Measurements from ENCODE around the gene RETREG2.

The RETREG2 gene

DNA sequence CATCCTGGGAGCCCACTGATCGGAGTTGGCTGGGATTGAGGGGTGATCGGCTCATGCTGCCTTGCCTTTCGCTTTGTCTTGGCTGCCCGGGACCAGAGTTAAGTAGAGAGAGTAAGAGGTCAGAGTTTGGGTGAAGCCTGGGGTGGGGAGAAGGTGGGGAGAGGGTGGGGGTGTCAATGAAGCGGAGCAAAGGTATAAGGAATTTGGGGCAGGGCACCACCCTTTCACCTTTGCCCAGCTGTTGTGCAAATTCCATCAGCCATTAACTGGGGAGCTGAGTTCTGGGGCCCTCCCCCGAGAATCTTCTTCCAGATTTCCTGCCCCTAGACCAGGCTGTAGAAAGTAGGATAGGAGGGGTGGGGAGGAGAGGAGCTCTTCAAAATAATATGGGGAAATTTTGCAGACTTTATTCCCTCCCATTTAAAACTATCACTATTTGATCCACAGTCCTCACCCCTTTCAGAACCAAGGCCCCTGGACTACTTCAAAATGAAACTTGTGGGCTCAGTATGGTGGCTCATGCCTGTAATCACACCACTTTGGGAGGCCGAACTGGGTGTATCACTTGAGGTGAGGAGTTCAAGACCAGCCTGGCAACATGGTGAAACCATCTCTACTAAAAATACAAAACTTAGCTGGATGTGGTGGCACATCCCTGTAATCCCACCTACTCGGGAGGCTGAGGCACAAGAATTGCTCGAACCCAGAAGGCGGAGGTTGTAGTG is 8.0 kb upstream of the RETREG2 start, which contains the start of gene SLC23A3:
Gene SLC23A3 (minus strand): TSS at position 100 of the 725 bp plus-strand sequence. CDS start 45 bp downstream, at position 55.
- no peak for DNase-seq (ENCODE audit: low read depth, low spot score)

DNA sequence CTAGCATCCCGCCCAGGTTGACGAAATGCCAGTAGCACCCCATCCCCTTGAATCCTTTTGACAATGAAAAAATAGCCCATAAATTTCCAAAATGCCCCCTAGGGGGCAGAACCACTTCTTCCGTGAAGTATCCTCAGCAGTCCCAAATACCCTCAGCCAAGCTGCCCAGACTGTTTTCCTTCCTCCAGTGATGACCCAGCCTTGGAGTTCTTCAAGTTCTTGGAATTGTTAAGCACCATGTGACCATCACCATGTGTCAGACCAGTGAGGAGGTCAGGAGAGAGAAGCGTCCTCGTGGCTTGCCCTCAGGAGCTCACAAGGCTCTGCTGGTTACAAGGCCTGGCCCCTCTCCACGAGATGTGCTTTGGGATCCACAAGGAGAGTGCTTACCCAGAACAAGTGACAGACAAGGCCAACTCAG is 6.8 kb upstream of the RETREG2 start:
- DNase-seq (ENCODE audit: low read depth, low spot score), result no peak

DNA sequence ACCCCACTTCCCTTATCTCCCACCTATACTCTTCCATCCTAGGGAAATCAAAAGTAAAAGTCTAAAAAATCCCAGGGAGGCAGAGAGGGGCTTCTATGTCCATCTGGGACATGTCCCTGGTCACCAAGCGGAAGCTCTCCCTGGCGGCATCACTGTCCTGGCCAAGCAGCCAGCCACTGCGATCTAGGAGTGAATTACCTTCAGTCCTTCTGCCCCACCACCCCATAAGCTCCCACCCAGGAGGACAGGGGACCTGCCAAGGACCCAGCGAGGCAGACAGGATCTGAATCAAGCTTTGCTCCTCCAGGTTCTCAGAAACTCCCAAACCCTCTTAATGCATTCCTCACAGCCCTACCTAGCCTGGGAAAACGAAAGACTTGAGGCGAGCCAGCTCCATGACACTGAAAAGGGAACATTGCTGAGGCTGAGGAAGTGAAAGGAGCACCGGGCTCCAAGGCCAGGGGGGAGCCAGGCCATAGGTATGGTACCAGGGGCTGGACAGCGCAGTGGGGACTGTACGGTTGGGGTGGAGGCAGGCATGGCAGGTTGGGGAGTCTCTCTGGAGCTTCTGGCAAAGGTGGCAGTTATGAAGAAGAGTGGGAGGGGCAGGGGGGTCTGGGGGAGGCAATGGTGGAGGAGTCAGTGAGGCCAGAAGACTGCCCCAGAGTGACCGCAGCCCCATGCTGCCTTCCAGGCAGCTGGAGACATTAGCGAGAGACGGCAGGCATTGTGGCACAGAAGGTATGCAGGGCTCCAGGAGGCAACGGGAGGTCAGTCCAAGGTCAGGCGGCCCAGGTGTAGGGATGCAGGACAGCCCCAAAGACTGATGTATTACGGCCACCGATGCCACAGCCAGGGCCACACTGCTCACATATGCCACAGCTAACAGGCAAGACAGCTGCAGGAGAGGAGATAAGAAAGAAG is 5.6 kb upstream of the RETREG2 start:
- no peak for DNase-seq (ENCODE audit: low read depth, low spot score)

DNA sequence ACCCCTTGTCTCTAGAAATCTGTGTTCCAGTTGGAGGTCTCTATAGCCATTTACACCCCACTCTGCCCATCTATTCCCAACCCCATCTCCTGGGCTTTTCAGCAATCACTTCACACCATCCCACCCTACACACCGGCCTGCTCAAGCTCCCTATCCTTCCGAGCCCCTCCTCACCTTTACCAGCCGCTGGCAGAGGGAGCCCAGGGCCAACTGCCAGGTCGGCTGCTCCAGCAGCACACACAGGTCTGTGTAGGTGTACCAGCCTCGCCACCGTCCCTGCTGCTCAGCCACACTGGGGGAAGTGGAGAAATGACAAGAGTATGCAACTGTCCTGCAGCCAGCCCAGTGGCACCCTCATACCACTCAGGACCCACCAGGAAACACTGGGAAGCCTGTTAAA is 4.9 kb upstream of the RETREG2 start:
- no peak for DNase-seq (ENCODE audit: low read depth, low spot score)

DNA sequence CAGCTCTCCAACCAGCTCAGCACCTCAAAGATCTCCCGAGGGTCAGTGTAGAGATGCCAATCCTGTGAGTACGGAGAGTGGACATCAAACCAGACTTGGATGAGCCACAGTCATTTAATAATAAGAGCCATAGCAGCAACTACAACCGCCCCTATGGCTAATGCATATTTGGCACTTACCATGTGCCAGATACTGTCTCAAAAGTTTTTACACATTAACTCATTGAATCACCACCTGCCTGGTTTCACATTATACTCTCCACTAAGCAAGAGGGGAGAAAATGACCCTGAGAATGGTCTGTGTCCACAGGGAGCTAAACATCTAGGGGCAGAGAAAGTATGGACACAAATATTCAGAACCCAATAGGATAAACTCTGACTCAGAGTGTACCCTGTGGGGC is 3.9 kb upstream of the RETREG2 start:
- no peak for DNase-seq (ENCODE audit: low read depth, low spot score)

DNA sequence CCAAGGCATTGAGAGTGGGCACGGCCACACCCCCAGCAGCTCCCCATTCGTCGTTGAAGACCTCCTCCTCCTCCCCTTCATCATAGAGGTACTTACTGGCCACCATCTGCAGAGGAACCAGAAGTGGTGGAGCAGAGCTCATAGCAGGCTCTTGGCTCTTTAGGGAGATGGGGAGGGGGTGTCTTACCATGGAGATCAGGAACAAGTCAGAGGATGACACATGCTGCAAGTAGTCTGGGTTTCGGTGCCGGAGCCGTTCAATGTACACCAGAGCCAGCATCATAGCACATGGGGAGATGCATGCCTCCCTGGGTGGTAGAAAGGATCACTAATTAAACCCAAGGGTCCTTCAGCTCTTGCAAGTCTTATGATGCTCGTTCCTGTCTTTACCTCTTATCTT is 3.3 kb upstream of the RETREG2 start:
- no peak for DNase-seq (ENCODE audit: low read depth, low spot score)

DNA sequence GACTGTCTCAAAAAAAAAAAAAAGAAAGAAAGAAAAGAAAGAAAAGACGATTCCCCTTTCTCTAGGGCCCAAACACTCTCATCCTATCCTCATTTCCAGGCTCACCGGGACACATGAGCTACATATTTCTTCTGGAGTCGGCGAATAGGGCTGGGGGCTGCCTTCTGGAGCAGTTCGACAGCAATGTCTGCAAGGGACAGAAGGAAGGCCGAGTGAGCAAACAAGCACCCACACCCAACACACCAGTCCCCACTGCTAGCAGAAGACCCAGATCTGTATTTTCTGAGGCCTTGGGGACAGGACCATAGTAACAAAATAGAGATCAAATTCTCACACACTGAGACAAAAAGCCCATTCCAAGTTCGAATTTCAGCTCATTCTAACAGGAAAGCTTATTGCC is 2.6 kb upstream of the RETREG2 start:
- no peak for DNase-seq (ENCODE audit: low read depth, low spot score)

DNA sequence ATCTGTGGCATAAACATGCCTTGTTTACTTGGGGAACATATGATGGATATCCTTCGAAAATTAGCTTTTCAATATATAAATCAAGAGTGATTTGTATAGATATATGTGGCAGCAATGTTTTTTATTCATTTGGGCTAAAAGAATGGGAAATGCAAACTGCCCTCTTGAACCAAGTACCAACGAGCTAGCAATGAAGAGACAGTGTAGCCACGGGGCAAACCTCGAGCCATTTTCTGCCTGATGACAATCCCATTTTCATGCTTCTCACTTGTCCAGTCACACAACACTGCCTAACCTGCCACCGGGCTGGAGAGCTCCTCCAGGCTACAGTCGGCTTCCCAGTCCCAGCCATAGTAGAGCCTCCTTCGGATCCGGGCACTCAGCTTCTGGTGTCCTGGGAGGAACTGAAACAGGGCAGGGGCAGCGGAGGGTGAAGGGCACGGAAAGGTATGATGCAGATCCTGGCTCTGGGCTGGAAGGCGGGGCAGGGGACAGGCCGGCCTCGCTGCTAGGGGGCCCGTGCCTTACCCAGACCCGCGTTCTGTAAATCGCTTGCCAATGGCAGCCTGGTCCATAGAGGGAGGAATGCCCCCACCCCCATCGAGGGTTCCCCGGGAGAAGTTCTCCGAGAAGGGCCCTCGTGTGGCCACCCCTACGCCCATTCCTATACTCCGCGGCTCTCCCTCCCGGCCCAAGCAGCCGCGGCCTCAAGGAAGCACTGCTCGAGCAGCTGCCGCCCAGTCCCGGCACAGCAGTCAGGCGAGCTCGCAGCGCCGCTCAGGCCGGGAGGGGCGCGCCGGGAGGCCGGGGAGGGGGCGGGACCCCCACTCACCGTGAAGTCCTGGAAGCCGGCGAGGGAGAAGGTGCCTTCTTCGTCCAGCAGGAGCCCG is 1.9 kb upstream of the RETREG2 start:
- DNase-seq (ENCODE audit: low read depth, low spot score), result no peak

DNA sequence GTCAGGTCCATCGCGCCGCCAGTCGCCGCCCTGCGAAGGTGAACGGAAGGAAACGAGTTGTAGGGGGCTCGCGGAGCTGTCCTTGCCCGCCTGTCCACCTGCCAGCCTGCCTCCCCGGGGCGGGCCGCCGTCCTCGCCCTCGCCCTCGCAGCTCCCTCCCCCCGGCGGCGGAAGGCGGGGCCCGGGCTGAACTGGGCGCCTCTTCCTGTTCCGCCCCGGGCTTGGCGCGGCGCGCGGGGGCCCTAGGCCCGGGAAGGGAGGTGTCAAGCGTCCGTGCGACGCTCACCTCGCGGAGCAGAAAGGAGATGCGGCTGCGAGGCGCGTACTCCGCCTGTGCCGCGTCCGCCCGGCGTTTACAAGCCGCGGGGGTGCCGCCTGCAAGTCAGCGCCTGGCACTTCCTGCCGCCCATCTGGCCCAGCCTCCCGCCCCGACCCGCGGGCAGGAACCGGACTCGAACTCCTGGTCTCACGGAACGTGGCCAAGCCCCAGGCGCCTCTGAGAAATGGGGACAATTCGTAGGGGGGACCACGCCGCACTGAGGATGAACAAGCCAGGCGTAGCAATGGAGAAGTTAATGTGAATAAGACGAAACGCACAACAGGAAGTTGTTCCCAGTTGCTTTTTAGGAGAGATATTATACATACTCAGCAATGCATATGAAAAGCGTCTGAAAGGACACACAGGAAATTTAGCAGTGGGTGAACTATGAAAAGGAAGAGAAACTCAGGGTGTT is 1.1 kb upstream of the RETREG2 start, which contains the start of gene CNPPD1:
Gene CNPPD1 (minus strand): TSS at position 108 of the 734 bp plus-strand sequence. CDS start 97 bp downstream, at position 11.
- DNase-seq (ENCODE audit: low read depth, low spot score), result peak; percentile 71

DNA sequence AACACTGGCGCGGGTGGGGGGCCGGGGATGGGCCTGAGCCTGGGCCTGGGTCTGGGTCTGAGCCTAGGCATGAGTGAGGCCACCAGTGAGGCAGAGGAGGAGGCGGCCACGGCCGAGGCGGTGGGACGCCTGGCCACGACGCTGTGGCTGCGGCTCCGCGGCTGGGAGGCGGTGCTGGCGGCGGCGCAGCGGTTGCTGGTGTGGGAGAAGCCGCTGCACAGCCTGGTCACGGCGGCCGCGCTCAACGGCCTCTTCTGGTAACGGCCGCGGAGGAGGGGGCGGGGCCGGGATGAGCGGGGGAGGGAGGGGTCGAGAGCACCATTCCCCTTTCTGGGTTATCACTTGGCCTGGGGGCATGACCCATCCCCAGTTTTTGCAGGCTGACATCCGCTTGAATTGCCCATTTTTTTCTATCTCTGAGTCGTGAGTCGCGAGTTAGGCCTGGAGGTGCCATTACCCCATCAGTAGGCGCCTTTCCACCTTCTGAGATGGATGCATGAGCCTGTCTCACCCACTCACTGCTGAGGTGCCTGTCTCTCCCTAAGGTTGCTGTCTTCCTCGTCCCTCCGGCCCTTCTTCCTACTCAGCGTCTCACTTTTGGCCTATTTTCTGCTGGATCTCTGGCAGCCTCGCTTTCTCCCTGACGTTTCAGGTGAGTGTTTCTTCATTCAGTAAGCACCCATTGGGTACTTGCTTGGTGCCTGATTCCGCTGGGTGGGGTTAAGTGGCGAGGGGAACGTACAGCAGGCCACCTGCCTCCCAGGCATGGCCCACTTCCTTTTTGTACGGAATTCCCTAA is 501 bp downstream of the RETREG2 start:
- DNase-seq (ENCODE audit: low read depth, low spot score), result no peak

DNA sequence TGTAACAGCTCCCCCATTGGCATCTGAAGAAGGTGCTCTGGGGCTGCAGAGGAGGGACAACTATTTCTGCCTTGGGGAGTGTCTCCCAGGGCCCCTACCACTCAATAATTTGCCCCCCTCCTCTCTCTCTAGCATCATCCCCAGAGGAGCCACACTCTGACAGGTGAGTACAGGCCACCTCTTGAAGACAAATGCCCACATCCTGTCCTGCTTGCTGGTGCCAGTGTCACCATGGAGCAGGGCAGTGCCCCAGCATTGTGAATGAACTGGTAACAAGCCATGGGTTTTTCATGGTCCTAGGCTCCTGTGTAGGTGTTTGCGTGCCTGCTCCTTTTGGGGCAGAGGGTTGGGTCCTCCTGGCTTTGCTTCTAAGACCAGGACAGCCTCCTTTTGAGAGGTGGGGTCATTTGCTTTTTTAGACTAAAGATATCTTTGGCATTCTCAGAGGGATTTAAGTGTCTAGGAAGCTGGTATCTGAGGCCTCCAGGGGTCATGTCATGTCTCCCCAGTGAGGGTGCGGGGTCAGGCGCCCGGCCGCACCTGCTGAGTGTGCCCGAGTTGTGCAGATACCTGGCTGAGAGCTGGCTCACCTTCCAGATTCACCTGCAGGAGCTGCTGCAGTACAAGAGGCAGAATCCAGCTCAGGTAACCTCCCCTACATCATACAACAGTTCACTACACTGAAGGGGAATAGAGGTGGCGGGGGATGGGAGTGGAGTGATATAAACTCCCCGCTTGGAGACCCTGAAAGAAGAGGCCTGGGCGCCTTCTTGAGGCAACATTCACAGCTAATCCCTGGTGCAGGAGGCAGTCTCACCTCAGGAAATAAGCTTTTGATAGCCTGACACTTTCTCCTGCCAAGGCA is 1.8 kb downstream of the RETREG2 start:
- no peak for DNase-seq (ENCODE audit: low read depth, low spot score)

DNA sequence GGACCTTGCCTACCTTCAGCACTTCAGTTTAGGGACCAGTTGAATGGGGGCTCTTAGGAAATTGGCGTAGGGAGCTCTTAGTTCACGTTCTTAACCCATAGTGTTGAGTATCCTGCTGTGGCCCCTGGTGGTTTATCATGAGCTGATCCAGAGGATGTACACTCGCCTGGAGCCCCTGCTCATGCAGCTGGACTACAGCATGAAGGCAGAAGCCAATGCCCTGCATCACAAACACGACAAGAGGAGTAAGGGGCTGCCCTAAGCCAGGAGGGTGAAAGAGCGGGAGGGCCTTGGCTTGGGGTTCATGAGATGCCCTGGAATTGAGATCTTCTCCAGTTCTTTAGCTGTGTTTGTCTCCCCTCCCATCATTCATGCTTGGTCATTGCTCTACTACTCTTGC is 2.9 kb downstream of the RETREG2 start:
- no peak for DNase-seq (ENCODE audit: low read depth, low spot score)

DNA sequence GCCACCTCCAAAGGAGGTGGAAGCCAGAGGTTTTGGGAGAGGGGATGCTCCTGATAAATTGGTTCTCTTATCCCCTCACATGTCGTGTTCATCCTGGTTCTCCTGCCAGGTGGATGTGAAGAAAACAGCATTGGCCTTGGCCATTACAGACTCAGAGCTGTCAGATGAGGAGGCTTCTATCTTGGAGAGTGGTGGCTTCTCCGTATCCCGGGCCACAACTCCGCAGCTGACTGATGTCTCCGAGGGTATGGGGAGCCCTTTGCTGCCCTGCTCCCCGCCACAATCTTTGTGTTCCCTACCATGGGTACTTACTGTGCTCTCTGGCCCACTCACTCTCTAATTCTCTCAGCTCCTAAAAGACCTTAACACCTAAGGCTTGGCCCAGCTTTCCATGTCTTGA is 3.5 kb downstream of the RETREG2 start:
- no peak for DNase-seq (ENCODE audit: low read depth, low spot score)

DNA sequence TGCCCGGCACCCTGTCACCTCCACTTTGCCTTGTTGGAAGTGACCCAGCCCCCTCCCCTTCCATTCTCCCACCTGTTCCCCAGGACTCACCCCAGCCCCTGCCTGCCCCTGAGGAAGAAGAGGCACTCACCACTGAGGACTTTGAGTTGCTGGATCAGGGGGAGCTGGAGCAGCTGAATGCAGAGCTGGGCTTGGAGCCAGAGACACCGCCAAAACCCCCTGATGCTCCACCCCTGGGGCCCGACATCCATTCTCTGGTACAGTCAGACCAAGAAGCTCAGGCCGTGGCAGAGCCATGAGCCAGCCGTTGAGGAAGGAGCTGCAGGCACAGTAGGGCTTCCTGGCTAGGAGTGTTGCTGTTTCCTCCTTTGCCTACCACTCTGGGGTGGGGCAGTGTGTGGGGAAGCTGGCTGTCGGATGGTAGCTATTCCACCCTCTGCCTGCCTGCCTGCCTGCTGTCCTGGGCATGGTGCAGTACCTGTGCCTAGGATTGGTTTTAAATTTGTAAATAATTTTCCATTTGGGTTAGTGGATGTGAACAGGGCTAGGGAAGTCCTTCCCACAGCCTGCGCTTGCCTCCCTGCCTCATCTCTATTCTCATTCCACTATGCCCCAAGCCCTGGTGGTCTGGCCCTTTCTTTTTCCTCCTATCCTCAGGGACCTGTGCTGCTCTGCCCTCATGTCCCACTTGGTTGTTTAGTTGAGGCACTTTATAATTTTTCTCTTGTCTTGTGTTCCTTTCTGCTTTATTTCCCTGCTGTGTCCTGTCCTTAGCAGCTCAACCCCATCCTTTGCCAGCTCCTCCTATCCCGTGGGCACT is 4.5 kb downstream of the RETREG2 start:
- no peak for DNase-seq (ENCODE audit: low read depth, low spot score)

DNA sequence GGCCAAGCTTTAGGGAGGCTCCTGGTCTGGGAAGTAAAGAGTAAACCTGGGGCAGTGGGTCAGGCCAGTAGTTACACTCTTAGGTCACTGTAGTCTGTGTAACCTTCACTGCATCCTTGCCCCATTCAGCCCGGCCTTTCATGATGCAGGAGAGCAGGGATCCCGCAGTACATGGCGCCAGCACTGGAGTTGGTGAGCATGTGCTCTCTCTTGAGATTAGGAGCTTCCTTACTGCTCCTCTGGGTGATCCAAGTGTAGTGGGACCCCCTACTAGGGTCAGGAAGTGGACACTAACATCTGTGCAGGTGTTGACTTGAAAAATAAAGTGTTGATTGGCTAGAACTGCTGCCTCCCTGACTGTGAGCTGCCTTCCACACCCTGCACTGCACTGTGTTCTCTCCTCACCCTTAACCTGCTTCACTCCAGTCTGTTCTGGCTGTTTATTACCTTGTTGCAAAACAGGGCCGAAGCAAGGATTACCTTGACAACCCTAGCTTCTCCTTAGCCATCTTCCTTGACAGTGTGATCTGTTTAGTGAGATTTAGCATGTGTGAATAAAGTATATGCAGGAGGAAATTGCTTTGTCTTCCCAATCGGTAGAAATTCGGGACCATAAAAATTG is 5.2 kb downstream of the RETREG2 start:
- DNase-seq (ENCODE audit: low read depth, low spot score), result no peak

DNA sequence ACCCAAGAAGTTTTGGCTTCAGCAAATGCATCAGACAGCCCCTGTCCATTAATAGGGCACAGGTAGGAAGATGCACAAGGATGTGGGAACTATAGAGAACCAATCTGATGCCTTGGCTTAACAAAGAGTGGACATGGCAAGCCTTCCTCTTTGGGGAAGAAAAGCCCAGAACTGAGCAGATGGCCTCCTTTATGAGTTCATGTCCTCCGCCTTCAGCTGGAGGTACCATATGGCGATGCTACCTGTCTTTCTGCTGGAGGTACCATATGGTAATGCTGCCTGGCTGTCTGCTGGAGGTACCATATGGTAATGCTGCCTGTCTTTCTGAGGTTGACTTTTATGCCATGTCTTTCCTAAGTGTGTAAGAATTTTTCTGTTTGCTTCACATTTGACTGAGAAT is 6.0 kb downstream of the RETREG2 start:
- DNase-seq (ENCODE audit: low read depth, low spot score), result no peak

DNA sequence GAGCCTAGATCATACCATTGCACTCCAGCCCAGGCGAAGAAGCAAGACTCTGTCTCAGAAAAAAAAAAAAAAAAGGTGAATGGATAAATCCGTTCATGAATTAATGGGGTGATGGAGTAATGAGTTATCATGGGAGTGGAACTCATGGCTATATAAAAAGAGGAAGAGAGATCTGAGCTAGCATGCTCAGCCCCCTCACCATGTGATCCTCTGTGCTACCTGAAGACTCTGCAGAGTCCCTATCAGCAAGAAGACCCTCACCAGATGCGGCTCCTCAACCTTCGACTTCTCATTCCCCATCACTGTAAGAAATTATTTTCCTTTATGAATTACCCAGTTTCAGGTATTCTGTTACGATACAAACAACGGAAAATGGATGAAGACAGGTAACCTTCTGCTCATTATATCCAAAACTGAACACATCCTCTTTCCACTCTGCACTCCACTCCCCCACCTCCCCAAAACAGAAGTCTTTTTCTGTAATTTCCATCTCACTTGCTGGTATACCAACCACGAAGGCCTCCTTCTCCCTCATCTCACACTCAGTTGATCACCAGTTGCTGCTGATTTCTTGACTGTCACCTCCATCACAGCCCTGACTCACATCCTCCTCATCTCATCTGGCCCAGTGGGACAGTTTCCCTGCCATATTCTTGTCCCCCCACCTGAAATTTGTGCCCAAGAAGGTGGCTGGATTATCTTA is 8.8 kb downstream of the RETREG2 start:
- no peak for DNase-seq (ENCODE audit: low read depth, low spot score)
